ENCODE measurements around the gene SYNM.
A peak's percentile ranks its signal among the peaks of the same experiment; 100 is the strongest.

Gene SYNM

DNA sequence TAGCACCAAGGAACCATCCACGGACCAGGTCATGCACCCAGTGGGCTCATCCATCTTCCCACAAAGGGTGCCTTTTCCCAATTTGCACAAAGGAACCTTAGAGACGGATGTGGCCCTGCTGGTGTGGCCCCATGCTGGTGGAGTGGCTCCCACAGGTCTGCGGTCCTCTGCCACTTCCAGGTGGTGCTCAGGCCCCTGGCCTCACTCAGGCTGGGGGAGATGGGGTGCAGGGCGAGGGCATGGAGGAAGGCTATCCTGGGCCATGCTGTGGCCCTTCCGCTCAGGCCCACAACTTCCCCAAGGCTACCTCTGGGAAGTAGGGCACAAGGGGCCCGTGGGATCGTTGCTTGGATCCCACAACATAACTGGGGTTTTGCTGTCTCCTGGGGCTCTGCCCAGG lies 5.2 kb upstream of the SYNM start:
- Histone ChIP-seq H3K4me2 (ENCODE audit: low read length) (no peak overlapping the region), H3K4me3 (ENCODE audit: low read length) (no peak overlapping the region), H3K27me3 (ENCODE audit: control insufficient read depth, insufficient read depth, low read length) (peaks cover 37% of the 10 kb centered on the region)

DNA sequence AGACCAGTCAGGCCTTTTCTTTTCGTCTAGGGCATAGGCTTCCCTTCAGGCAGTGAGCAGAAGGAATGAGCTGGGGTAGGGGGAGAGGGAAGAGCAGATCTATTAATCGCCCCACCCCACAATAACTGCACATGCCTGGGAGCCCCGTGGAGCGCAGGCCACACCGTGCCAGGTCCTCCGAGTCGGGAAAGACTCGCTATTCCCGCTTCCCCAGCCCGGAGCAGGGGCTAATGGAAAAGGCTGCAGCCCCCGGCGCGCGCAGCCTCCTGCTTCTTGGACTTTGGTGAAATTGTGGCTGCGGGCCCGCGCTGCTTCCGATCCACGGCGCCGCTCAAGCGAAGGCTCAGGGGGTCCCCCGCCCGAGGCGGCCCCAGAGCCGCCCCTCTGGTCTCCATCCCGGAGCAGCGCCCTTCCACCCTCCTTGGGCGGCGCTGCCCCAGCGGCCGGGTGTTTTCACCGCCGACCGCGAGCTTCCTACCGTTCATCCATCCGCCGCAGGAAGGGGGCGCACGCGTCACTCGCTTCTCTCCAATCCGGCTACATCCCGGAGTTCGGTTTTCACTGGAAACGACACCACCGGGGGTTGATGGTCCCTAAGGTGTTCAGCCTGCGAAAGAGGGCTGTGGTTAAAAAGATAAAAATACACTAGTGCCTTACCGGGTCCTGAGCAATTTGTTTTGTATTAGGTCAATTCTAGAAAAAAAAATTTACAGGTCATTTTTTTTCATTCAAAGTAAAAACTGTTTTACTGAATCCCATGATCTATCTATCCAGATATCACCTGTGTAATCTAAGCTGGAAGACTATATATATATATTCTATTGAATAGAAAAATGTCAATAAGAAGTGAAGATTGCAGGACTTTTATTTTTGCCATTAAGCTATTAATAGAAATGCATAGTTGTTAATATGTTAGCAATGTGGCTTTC lies 4.4 kb upstream of the SYNM start:
- no peaks in the 10 kb centered on the region for H3K36me3 ChIP-seq (ENCODE audit: insufficient read depth, low read length)
- peak overlapping the region; percentile 92 for H3K4me2 ChIP-seq (ENCODE audit: low read length)
- peak overlapping the region; percentile 66 for H3K9ac ChIP-seq (ENCODE audit: low read depth, low read length)
- peak overlapping the region; percentile 68 for H3K4me3 ChIP-seq (ENCODE audit: low read length)
- H3K4me1 ChIP-seq (ENCODE audit: control insufficient read depth, insufficient read depth, low read length) = peaks cover 18% of the 10 kb centered on the region
- peaks cover 36% of the 10 kb centered on the region for H3K27me3 ChIP-seq (ENCODE audit: control insufficient read depth, insufficient read depth, low read length)
- H3K9me3 ChIP-seq (replicated peaks; ENCODE audit: low read length) = no peaks in the 10 kb centered on the region

More for the DNA sequence above, 5.2 kb upstream of the SYNM start:
- Histone ChIP-seq H3K36me3 (ENCODE audit: insufficient read depth, low read length) (no peaks in the 10 kb centered on the region), H3K4me1 (ENCODE audit: control insufficient read depth, insufficient read depth, low read length) (peaks cover 10% of the 10 kb centered on the region), H3K9me3 (replicated peaks; ENCODE audit: low read length) (no peaks in the 10 kb centered on the region), H3K9ac (ENCODE audit: low read depth, low read length) (no peak overlapping the region)

DNA sequence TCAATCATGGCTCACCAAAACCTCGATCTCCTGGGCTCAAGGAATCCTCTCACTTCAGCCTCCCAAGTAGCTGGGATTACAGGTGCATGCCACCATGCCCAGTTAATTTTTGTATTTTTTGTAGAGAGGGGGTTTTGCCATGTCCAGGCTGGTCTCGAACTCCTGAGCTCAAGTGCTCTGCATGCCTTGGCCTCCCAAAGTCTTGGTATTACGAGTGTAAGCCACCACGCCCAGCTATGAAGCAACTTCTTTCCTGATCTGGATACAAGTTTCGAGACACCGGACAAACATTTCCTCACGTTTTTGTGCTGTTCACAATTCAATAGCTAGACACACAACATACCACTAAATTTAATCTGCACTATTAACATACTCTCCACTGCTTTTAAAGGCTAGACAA lies 3.4 kb upstream of the SYNM start:
- no peaks in the 10 kb centered on the region for H3K9me3 ChIP-seq (replicated peaks; ENCODE audit: low read length)
- H3K27me3 ChIP-seq (ENCODE audit: control insufficient read depth, insufficient read depth, low read length) = peaks cover 31% of the 10 kb centered on the region
- no peak overlapping the region for H3K9ac ChIP-seq (ENCODE audit: low read depth, low read length)
- H3K4me2 ChIP-seq (ENCODE audit: low read length) = no peak overlapping the region
- no peak overlapping the region for H3K4me3 ChIP-seq (ENCODE audit: low read length)
- H3K4me1 ChIP-seq (ENCODE audit: control insufficient read depth, insufficient read depth, low read length) = peaks cover 26% of the 10 kb centered on the region
- no peaks in the 10 kb centered on the region for H3K36me3 ChIP-seq (ENCODE audit: insufficient read depth, low read length)

DNA sequence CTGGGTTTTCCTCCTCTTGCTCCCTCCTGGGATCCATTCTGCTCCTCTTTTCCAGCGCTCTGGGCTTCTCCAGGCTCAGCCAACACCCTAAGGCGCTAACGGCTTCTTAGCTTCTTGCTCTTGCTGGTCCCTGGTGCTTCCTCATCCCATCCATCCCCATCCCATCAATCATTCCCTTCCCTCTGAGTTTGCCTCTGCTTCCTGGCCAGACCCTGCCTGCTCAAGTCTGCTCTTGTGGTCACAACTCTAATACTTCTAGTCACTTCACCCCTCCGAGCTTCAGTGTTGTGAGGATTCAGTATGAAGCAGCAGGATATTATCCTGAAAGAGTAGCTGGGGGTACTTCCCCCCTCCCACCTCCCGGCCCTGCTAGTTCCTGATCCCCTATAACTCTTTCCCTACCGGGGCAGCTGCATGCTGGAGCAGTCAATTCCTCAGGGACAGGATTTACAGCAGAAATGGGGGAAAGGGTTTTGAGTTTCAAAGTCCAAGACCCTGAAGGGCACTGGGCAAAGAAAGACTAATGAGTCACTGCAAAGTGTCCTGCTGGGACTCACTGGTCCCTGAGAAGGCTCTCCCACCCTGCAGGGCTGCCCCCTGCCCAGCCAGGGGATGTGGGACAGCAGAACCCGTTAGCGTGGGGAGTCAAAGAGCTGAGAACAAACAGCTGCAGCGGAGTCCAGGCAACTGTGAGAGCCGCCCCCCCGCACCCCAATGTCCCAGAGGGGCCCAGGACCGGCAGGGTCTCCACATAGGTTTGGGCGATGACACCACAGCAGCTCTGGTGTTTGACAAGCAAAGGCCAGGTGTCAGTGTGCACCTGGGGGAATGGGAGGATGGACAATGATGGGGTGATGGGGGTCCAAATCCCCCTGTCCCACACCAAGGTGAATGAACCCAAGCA lies 2.3 kb upstream of the SYNM start:
- peaks cover 20% of the 10 kb centered on the region for H3K4me1 ChIP-seq (ENCODE audit: control insufficient read depth, insufficient read depth, low read length)
- no peak overlapping the region for H3K4me2 ChIP-seq (ENCODE audit: low read length)
- H3K27me3 ChIP-seq (ENCODE audit: control insufficient read depth, insufficient read depth, low read length) = peaks cover 30% of the 10 kb centered on the region

DNA sequence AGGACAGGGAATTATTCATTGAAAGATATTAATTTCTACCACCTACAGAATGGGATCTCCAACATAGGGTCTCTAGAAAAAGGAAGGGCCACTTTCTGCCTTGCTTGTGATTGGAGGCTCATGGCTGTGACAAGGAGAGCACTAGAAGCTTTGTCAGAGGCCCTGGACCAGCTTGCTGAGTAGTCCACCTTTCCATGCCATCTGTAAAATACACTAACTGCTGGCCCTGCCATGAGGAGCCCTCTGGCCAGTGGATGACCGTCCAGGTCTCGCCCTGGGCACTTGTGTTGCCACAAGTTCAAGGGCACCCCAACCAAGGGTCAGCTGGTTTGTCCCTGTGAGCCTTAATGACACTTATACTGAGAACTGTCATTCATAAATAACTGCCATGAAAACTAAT lies 1.6 kb upstream of the SYNM start:
- peaks cover 20% of the 10 kb centered on the region for H3K4me1 ChIP-seq (ENCODE audit: control insufficient read depth, insufficient read depth, low read length)
- no peaks in the 10 kb centered on the region for H3K36me3 ChIP-seq (ENCODE audit: insufficient read depth, low read length)
- no peak overlapping the region for H3K4me2 ChIP-seq (ENCODE audit: low read length)
- no peak overlapping the region for H3K4me3 ChIP-seq (ENCODE audit: low read length)
- no peaks in the 10 kb centered on the region for H3K9me3 ChIP-seq (replicated peaks; ENCODE audit: low read length)
- H3K9ac ChIP-seq (ENCODE audit: low read depth, low read length) = no peak overlapping the region
- peaks cover 27% of the 10 kb centered on the region for H3K27me3 ChIP-seq (ENCODE audit: control insufficient read depth, insufficient read depth, low read length)

More for the DNA sequence above, 2.3 kb upstream of the SYNM start:
- no peaks in the 10 kb centered on the region for H3K36me3 ChIP-seq (ENCODE audit: insufficient read depth, low read length)
- no peak overlapping the region for H3K4me3 ChIP-seq (ENCODE audit: low read length)
- no peaks in the 10 kb centered on the region for H3K9me3 ChIP-seq (replicated peaks; ENCODE audit: low read length)
- no peak overlapping the region for H3K9ac ChIP-seq (ENCODE audit: low read depth, low read length)

DNA sequence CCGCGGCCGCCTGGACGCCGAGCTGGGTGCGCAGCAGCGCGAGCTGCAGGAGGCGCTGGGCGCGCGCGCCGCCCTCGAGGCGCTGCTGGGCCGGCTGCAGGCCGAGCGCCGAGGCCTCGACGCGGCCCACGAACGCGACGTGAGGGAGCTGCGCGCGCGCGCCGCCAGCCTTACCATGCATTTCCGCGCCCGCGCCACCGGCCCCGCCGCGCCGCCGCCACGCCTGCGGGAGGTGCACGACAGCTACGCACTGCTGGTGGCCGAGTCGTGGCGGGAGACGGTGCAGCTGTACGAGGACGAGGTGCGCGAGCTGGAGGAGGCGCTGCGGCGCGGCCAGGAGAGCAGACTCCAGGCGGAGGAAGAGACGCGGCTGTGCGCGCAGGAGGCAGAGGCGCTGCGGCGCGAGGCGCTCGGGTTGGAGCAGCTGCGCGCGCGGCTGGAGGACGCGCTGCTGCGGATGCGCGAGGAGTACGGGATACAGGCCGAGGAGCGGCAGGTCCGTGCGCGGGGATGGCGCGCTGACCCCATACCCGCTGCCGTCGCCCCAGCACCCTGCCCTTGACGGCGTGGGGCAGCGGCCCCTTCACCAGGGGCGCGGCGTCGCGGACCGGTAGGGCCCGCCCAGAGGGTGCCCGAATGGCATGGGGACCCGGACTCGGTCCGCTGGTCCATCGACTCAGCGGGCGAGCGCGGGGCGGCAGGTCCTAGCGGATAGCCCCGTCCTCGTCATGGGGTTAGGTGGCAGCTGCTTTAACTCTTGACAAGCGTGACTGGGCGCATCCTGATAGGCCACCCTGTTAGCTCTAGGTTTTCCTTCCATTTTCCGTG lies 848 bp downstream of the SYNM start:
- H3K9ac ChIP-seq (ENCODE audit: low read depth, low read length) = peak overlapping the region; percentile 18
- H3K27me3 ChIP-seq (ENCODE audit: control insufficient read depth, insufficient read depth, low read length) = peaks cover 18% of the 10 kb centered on the region
- peaks cover 15% of the 10 kb centered on the region for H3K4me1 ChIP-seq (ENCODE audit: control insufficient read depth, insufficient read depth, low read length)
- H3K36me3 ChIP-seq (ENCODE audit: insufficient read depth, low read length) = no peaks in the 10 kb centered on the region
- peak overlapping the region; percentile 87 for H3K4me2 ChIP-seq (ENCODE audit: low read length)
- H3K9me3 ChIP-seq (replicated peaks; ENCODE audit: low read length) = no peaks in the 10 kb centered on the region
- peak overlapping the region; percentile 72 for H3K4me3 ChIP-seq (ENCODE audit: low read length)

DNA sequence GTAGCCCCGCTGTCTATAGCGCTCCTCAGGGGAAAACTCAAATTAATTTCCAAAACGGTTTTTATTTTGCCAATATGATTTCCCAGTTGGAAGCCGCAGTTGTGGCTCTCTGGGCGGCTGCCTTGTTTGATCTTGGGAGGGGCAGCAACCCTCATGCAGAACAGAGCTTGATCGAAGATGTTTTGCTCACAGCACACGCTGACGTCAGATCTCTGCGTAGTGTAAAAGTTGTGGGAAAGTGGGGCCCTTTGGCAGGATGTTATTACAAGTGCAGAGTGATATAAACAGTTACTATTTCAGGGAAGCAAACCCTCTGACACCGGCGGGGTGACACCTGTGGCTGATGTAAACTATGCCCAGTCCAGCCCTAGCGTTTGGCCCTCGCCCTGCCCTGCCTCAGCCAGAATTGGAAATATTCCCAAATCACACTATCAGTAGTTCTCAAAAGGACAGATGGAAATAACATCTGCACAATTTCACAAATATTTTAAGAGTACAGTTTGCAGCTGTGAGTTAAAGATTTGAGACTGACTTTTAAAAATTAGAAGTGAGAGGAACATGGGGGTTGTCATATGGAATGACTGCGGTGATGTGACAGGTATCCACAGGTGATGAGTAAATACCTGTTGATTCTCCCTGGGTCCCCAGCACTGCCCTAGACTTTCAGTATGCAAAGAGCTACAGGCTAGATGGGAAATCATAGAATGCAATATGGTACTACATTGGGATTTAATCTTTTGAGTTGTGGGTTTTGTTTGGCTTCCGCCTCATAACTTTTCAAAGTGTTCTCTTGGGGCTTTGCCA lies 1.7 kb downstream of the SYNM start:
- H3K9ac ChIP-seq (ENCODE audit: low read depth, low read length) = no peak overlapping the region
- peak overlapping the region; percentile 72 for H3K4me3 ChIP-seq (ENCODE audit: low read length)

DNA sequence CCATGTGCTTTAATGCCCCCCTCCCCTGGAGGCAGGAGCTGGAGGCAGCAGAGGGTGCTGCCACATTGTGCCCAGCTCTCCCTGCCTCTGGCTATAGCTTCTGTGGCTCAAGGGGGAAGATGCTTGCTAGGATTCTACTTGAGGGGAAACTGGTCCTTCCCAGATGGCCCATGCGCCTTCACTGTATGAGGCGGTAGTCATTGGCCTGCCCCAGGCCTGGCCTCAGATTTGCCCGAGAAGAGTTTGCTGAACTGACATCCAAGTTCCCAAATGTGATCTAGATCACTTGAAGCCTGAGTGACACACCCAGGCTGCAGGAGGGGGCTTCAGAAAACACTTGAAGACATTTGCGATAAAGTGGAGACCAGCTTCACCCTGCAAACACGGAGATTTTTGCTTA lies 4.1 kb downstream of the SYNM start:
- no peaks in the 10 kb centered on the region for H3K9me3 ChIP-seq (replicated peaks; ENCODE audit: low read length)
- H3K36me3 ChIP-seq (ENCODE audit: insufficient read depth, low read length) = no peaks in the 10 kb centered on the region
- peaks cover 3% of the 10 kb centered on the region for H3K27me3 ChIP-seq (ENCODE audit: control insufficient read depth, insufficient read depth, low read length)
- H3K4me3 ChIP-seq (ENCODE audit: low read length) = no peak overlapping the region
- no peak overlapping the region for H3K4me2 ChIP-seq (ENCODE audit: low read length)
- no peak overlapping the region for H3K9ac ChIP-seq (ENCODE audit: low read depth, low read length)
- peaks cover 15% of the 10 kb centered on the region for H3K4me1 ChIP-seq (ENCODE audit: control insufficient read depth, insufficient read depth, low read length)

More for the DNA sequence above, 1.7 kb downstream of the SYNM start:
- H3K9me3 ChIP-seq (replicated peaks; ENCODE audit: low read length) = no peaks in the 10 kb centered on the region
- peak overlapping the region; percentile 87 for H3K4me2 ChIP-seq (ENCODE audit: low read length)
- no peaks in the 10 kb centered on the region for H3K36me3 ChIP-seq (ENCODE audit: insufficient read depth, low read length)
- H3K4me1 ChIP-seq (ENCODE audit: control insufficient read depth, insufficient read depth, low read length) = peaks cover 15% of the 10 kb centered on the region
- H3K27me3 ChIP-seq (ENCODE audit: control insufficient read depth, insufficient read depth, low read length) = peaks cover 18% of the 10 kb centered on the region

DNA sequence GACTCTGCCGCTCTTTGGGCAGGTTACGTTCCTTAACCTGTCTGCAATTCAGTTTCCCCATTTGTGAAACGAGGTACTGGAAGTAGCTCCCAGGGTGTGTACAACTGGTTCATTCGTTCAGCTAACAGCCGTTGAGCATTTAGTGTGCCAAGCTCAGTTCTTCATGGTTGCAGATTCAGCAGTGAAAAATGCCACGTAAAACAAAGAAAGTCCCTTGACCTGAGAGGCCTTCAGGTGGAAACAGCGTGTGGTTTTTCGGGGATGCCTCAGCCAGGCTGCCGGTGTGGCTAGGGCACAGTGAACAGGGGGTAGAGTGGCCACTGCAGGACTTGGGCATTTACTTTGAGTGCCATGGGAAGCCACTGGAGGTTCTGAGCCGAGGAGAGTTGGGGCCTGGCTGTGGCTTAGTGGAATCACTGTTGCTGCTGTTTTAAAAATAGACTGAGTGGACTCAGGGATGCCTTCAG lies 4.7 kb downstream of the SYNM start:
- Histone ChIP-seq H3K9ac (ENCODE audit: low read depth, low read length) (no peak overlapping the region), H3K27me3 (ENCODE audit: control insufficient read depth, insufficient read depth, low read length) (peaks cover 3% of the 10 kb centered on the region), H3K9me3 (replicated peaks; ENCODE audit: low read length) (no peaks in the 10 kb centered on the region), H3K4me3 (ENCODE audit: low read length) (no peak overlapping the region), H3K4me2 (ENCODE audit: low read length) (no peak overlapping the region), H3K4me1 (ENCODE audit: control insufficient read depth, insufficient read depth, low read length) (peaks cover 15% of the 10 kb centered on the region), H3K36me3 (ENCODE audit: insufficient read depth, low read length) (no peaks in the 10 kb centered on the region)

DNA sequence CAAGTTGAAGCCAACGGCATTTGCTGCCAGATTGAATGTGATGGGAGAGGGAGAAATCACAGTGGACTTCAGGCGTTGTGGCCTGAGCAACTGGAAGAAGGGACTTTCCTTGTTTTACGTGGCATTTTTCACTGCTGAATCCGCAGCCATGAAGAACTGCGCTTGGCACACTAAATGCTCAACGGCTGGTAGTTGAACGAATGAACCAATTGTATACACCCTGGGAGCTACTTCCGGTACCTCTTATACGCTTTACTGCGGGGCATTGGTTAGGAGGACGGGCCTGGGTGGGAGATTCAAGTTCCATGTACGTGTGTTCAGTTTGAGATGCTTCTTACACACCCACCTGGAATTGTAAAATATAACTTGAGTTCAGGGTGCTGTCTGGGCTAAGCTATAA lies 5.2 kb downstream of the SYNM start:
- no peak overlapping the region for H3K4me3 ChIP-seq (ENCODE audit: low read length)
- H3K4me2 ChIP-seq (ENCODE audit: low read length) = no peak overlapping the region
- H3K9me3 ChIP-seq (replicated peaks; ENCODE audit: low read length) = no peaks in the 10 kb centered on the region
- peaks cover 3% of the 10 kb centered on the region for H3K27me3 ChIP-seq (ENCODE audit: control insufficient read depth, insufficient read depth, low read length)
- no peak overlapping the region for H3K9ac ChIP-seq (ENCODE audit: low read depth, low read length)
- H3K36me3 ChIP-seq (ENCODE audit: insufficient read depth, low read length) = no peaks in the 10 kb centered on the region
- peaks cover 12% of the 10 kb centered on the region for H3K4me1 ChIP-seq (ENCODE audit: control insufficient read depth, insufficient read depth, low read length)

All from skeletal muscle satellite cell (primary cell).